ENCODE results near the gene MUC5B. TPM values are rescaled to one million over a fixed set of nuclear protein-coding genes. Genes with fewer than 3 reads are reported as not detected.

Gene MUC5B
- total RNA-seq, 1 donor from 2014 or later = not detected

- no peaks in the 10 kb centered on the region for H3F3A ChIP-seq (ENCODE audit: low read depth)
- no peak overlapping the region for H2AFZ ChIP-seq (replicated peaks)
- H3K79me2 ChIP-seq (ENCODE audit: low read depth) = no peaks in the 10 kb centered on the region
- H4K20me1 ChIP-seq (ENCODE audit: low read depth) = no peaks in the 10 kb centered on the region
- Mint-ChIP-seq H3K27ac (peak overlapping the region; percentile 21), H3K9me3 (no peaks in the 10 kb centered on the region), H3K27me3 (ENCODE audit: insufficient read depth, low read depth) (peaks cover 6% of the 10 kb centered on the region), H3K4me3 (peak overlapping the region; percentile 50), H3K4me1 (peaks cover 6% of the 10 kb centered on the region), H3K36me3 (peaks cover 3% of the 10 kb centered on the region)
- no peak overlapping the region for H3K9ac ChIP-seq
- no peaks in the 10 kb centered on the region for H3K9me3 ChIP-seq (ENCODE audit: low read depth)
- no peaks in the 10 kb centered on the region for H3K4me1 ChIP-seq
- no peaks in the 10 kb centered on the region for H3K36me3 ChIP-seq
- H3K4me2 ChIP-seq = no peak overlapping the region
- DNase-seq (ENCODE audit: low spot score) = no peak
- H3K27me3 ChIP-seq = no peaks in the 10 kb centered on the region
- H3K4me3 ChIP-seq = no peak overlapping the region
- TF ChIP-seq CTCF (IDR thresholded peaks at IDR 0.05) (no peak), EZH2phosphoT487 (IDR thresholded peaks at IDR 0.05) (no peak), EZH2 (IDR thresholded peaks at IDR 0.05) (no peak)
- H3K27ac ChIP-seq = no peak overlapping the region
These were observed 48.5 kb downstream of the MUC5B start for GRCh38 chr11:1271406-1271805.

- H3K4me1 ChIP-seq = no peaks in the 10 kb centered on the region
These were observed 49.1 kb downstream of the MUC5B start for GRCh38 chr11:1271927-1272326.

GRCh38 chr11:1272531-1272930 lies 49.7 kb downstream of the MUC5B start:
- Histone ChIP-seq H3K9me3 (ENCODE audit: low read depth) (no peaks in the 10 kb centered on the region), H3K9ac (no peak overlapping the region), H3K27me3 (no peaks in the 10 kb centered on the region), H3K27ac (no peak overlapping the region), H4K20me1 (ENCODE audit: low read depth) (no peaks in the 10 kb centered on the region), H3K4me1 (no peaks in the 10 kb centered on the region), H3K4me3 (no peak overlapping the region), H3K79me2 (ENCODE audit: low read depth) (no peaks in the 10 kb centered on the region), H2AFZ (replicated peaks) (no peak overlapping the region), H3F3A (ENCODE audit: low read depth) (no peaks in the 10 kb centered on the region), H3K4me2 (no peak overlapping the region), H3K36me3 (no peaks in the 10 kb centered on the region)
- no peak overlapping the region for H3K27ac Mint-ChIP-seq
- peaks cover 6% of the 10 kb centered on the region for H3K27me3 Mint-ChIP-seq (ENCODE audit: insufficient read depth, low read depth)
- peaks cover 6% of the 10 kb centered on the region for H3K4me1 Mint-ChIP-seq
- no peaks in the 10 kb centered on the region for H3K9me3 Mint-ChIP-seq
- peaks cover 7% of the 10 kb centered on the region for H3K36me3 Mint-ChIP-seq
- H3K4me3 Mint-ChIP-seq = no peak overlapping the region
- DNase-seq (ENCODE audit: low spot score) = no peak
- TF ChIP-seq EZH2phosphoT487 (IDR thresholded peaks at IDR 0.05) = no peak
- TF ChIP-seq EZH2 (IDR thresholded peaks at IDR 0.05) = no peak
- TF ChIP-seq CTCF (IDR thresholded peaks at IDR 0.05) = no peak

More at GRCh38 chr11:1271927-1272326, 49.1 kb downstream of the MUC5B start:
- Histone ChIP-seq H3K36me3 (no peaks in the 10 kb centered on the region), H3K9me3 (ENCODE audit: low read depth) (no peaks in the 10 kb centered on the region), H3F3A (ENCODE audit: low read depth) (no peaks in the 10 kb centered on the region), H4K20me1 (ENCODE audit: low read depth) (no peaks in the 10 kb centered on the region), H3K27ac (no peak overlapping the region), H2AFZ (replicated peaks) (no peak overlapping the region), H3K4me2 (no peak overlapping the region), H3K4me3 (no peak overlapping the region), H3K27me3 (no peaks in the 10 kb centered on the region), H3K9ac (no peak overlapping the region), H3K79me2 (ENCODE audit: low read depth) (no peaks in the 10 kb centered on the region)
- peaks cover 6% of the 10 kb centered on the region for H3K4me1 Mint-ChIP-seq
- no peak overlapping the region for H3K4me3 Mint-ChIP-seq
- DNase-seq (ENCODE audit: low spot score) = no peak
- H3K27ac Mint-ChIP-seq = no peak overlapping the region
- H3K27me3 Mint-ChIP-seq (ENCODE audit: insufficient read depth, low read depth) = peaks cover 6% of the 10 kb centered on the region
- no peak for TF ChIP-seq CTCF (IDR thresholded peaks at IDR 0.05)
- peaks cover 5% of the 10 kb centered on the region for H3K36me3 Mint-ChIP-seq
- no peaks in the 10 kb centered on the region for H3K9me3 Mint-ChIP-seq

Data from neural progenitor cell (in vitro differentiated cells).